ENCODE data around the gene IGFBP7. TPM values are rescaled to one million over a fixed set of nuclear protein-coding genes. Genes with fewer than 3 reads are reported as not detected.

IGFBP7 gene
- total and polyA plus RNA-seq, 2 donors from 2014 or later = 1,703 to 2,157 TPM

- intact Hi-C loops (cut with DNase I) = no loop called here
- Histone ChIP-seq H3K9ac (ENCODE audit: low read length in 3 of 3) (no peak overlapping the region), H3K4me1 (ENCODE audit: control insufficient read depth in 2 of 3, insufficient read depth in 2 of 3, low read depth in 1 of 3, low read length in 3 of 3) (peaks cover 14 to 72% (median 49%) of the 10 kb centered on the region in 3 donors), H3K27ac (ENCODE audit: low read depth in 2 of 2, low read length in 2 of 2) (peak overlapping the region; percentile 24 to 28), H3K27me3 (ENCODE audit: control insufficient read depth, insufficient read depth, low read length) (no peaks in the 10 kb centered on the region), H3K4me3 (ENCODE audit: low read length in 3 of 3) (no peak overlapping the region), H3K9me3 (ENCODE audit: control insufficient read depth in 2 of 3, insufficient read depth in 1 of 3, low read length in 3 of 3) (no peaks in the 10 kb centered on the region), H3K36me3 (ENCODE audit: control insufficient read depth in 2 of 3, insufficient read depth in 3 of 3, low read length in 3 of 3) (peaks cover 0 to 4% (median 0%) of the 10 kb centered on the region in 3 donors)
- DNase-seq (peak in 2 of 5 donors; percentile 53 to 75), FAIRE-seq (peak; percentile 11)
- TF ChIP-seq CTCF (IDR thresholded peaks at IDR 0.05; ENCODE audit: borderline replicate concordance, extremely low read depth, insufficient read depth) = no peak
Observed at GRCh38 chr4:57075367-57075766, 34.8 kb downstream of the IGFBP7 start.

GRCh38 chr4:57074744-57075143, 35.4 kb downstream of the IGFBP7 start:
- Histone ChIP-seq H3K27ac (ENCODE audit: low read depth in 2 of 2, low read length in 2 of 2) (peak overlapping the region; percentile 24 to 63), H3K36me3 (ENCODE audit: control insufficient read depth in 2 of 3, insufficient read depth in 3 of 3, low read length in 3 of 3) (peaks cover 0 to 4% (median 0%) of the 10 kb centered on the region in 3 donors), H3K4me3 (ENCODE audit: low read length in 3 of 3) (no peak overlapping the region), H3K27me3 (ENCODE audit: control insufficient read depth, insufficient read depth, low read length) (no peaks in the 10 kb centered on the region), H3K4me1 (ENCODE audit: control insufficient read depth in 2 of 3, insufficient read depth in 2 of 3, low read depth in 1 of 3, low read length in 3 of 3) (peaks cover 12 to 65% (median 47%) of the 10 kb centered on the region in 3 donors), H3K9ac (ENCODE audit: low read length in 3 of 3) (no peak overlapping the region), H3K9me3 (ENCODE audit: control insufficient read depth in 2 of 3, insufficient read depth in 1 of 3, low read length in 3 of 3) (no peaks in the 10 kb centered on the region)
- FAIRE-seq (peak; percentile 61), DNase-seq (peak in 1 of 5 donors; percentile 36)
- intact Hi-C loops (cut with DNase I) = no loop called here
- no peak for TF ChIP-seq CTCF (IDR thresholded peaks at IDR 0.05; ENCODE audit: borderline replicate concordance, extremely low read depth, insufficient read depth)

- Histone ChIP-seq H3K4me1 (ENCODE audit: control insufficient read depth in 2 of 3, insufficient read depth in 2 of 3, low read depth in 1 of 3, low read length in 3 of 3) (peaks cover 7 to 55% (median 49%) of the 10 kb centered on the region in 3 donors), H3K36me3 (ENCODE audit: control insufficient read depth in 2 of 3, insufficient read depth in 3 of 3, low read length in 3 of 3) (peaks cover 0 to 4% (median 0%) of the 10 kb centered on the region in 3 donors), H3K27me3 (ENCODE audit: control insufficient read depth, insufficient read depth, low read length) (no peaks in the 10 kb centered on the region), H3K9me3 (ENCODE audit: control insufficient read depth in 2 of 3, insufficient read depth in 1 of 3, low read length in 3 of 3) (no peaks in the 10 kb centered on the region), H3K27ac (ENCODE audit: low read depth in 2 of 2, low read length in 2 of 2) (peak overlapping the region in 1 of 2 donors; percentile 24), H3K9ac (ENCODE audit: low read length in 3 of 3) (no peak overlapping the region), H3K4me3 (ENCODE audit: low read length in 3 of 3) (no peak overlapping the region)
- intact Hi-C loops (cut with DNase I) = no loop called here
- DNase-seq = no peak
- FAIRE-seq = no peak
- TF ChIP-seq CTCF (IDR thresholded peaks at IDR 0.05; ENCODE audit: borderline replicate concordance, extremely low read depth, insufficient read depth) = no peak
Observed at GRCh38 chr4:57073559-57073958, 36.6 kb downstream of the IGFBP7 start.

GRCh38 chr4:57071326-57071725, 38.9 kb downstream of the IGFBP7 start:
- intact Hi-C loops (cut with DNase I) = no loop called here
- no peak overlapping the region for H3K9ac ChIP-seq (ENCODE audit: low read length in 3 of 3)
- H3K36me3 ChIP-seq (ENCODE audit: control insufficient read depth in 2 of 3, insufficient read depth in 3 of 3, low read length in 3 of 3) = peaks cover 0 to 4% (median 0%) of the 10 kb centered on the region in 3 donors
- DNase-seq = peak in 1 of 5 donors; percentile 80
- no peaks in the 10 kb centered on the region for H3K9me3 ChIP-seq (ENCODE audit: control insufficient read depth in 2 of 3, insufficient read depth in 1 of 3, low read length in 3 of 3)
- H3K27ac ChIP-seq (ENCODE audit: low read depth in 2 of 2, low read length in 2 of 2) = peak overlapping the region; percentile 29 to 89
- H3K27me3 ChIP-seq (ENCODE audit: control insufficient read depth, insufficient read depth, low read length) = no peaks in the 10 kb centered on the region
- FAIRE-seq = no peak
- H3K4me3 ChIP-seq (ENCODE audit: low read length in 3 of 3) = no peak overlapping the region
- peaks cover 0 to 40% (median 37%) of the 10 kb centered on the region in 3 donors for H3K4me1 ChIP-seq (ENCODE audit: control insufficient read depth in 2 of 3, insufficient read depth in 2 of 3, low read depth in 1 of 3, low read length in 3 of 3)
- no peak for TF ChIP-seq CTCF (IDR thresholded peaks at IDR 0.05; ENCODE audit: borderline replicate concordance, extremely low read depth, insufficient read depth)

Data from kidney (tissue), 14 donors.